AG04450 (cell line): ENCODE results near the gene LATS1. TPM values are rescaled to one million over a fixed set of nuclear protein-coding genes. Genes with fewer than 3 reads are reported as not detected.
"Not testable (repeated sequence)": the region's sequence is repeated elsewhere in the genome, so short reads cannot be mapped to it uniquely, and the experiment has no call there.

Source experiments
- CTCF ChIA-PET: fragments of 300-600, 350-600 bp; formaldehyde crosslinking; extraction: SDS; loops from one replicate; lab custom pipeline; 2022; ENCODE audit warnings: antibody characterized with exemption, inconsistent platforms; lab: Charles Lee
- POLR2A ChIA-PET: fragments of 350-600 bp; formaldehyde crosslinking; extraction: SDS; loops from one replicate; lab custom pipeline; 2021; ENCODE audit warnings: antibody characterized with exemption, inconsistent platforms; lab: Yijun Ruan, JAX
- DNase-seq: peaks from one replicate; pipeline ENCODE4 v3.0.0-alpha.2; 2011; ENCODE audit warnings: low read depth, low spot score
- H3K27ac ChIP-seq: one replicate; pipeline ENCODE4 v1.5.1; 2012; ENCODE audit warnings: low read depth, low read length, control low read depth
- H3K27me3 ChIP-seq: one replicate; pipeline ENCODE4 v1.6.0; 2012; ENCODE audit warnings: low read length; ENCODE audit not compliant: control insufficient read depth, insufficient read depth
- H3K4me3 ChIP-seq: 2 replicates; pipeline ENCODE4 v1.5.1; 2011; ENCODE audit warnings: mild to moderate bottlenecking, low read depth, low read length, control low read depth
- H3K9me3 ChIP-seq: 2 replicates; pipeline ENCODE4 v1.5.1; 2012; ENCODE audit warnings: low read length; ENCODE audit not compliant: control insufficient read depth, insufficient read depth
- CTCF ChIP-seq: IDR thresholded peaks from 2 replicates; pipeline ENCODE4 v1.5.1; 2011; ENCODE audit warnings: low read depth, low read length, control low read depth, inconsistent platforms
- polyA plus RNA-seq: library from polyadenylated mRNA; depleted of rRNA; stranded (reverse); fragments of >200 nt; gene quantifications from 2 replicates; pipeline ENCODE4 v1.2.3, GENCODE V29; 2011

LATS1 gene
- polyA plus RNA-seq, 1 experiment, result 17.6 TPM

- CTCF ChIA-PET, result interaction anchor here (0.6 kb wide), 1 partner anchor 254 kb away, joined by 3 read pairs; no protein-coding TSS in a partner anchor
- Histone ChIP-seq H3K9me3 (no peaks in the 10 kb centered on the region), H3K27me3 (no peaks in the 10 kb centered on the region), H3K27ac (no peak overlapping the region), H3K4me3 (no peak overlapping the region)
- TF ChIP-seq CTCF, result no peak
- POLR2A ChIA-PET, result no interaction called here
- no peak for DNase-seq
Measured at GRCh38 chr6:149686230-149686629, 31.7 kb downstream of the LATS1 start.

GRCh38 chr6:149683256-149683859 is 34.5 kb downstream of the LATS1 start:
- H3K27me3 ChIP-seq, result no peaks in the 10 kb centered on the region
- DNase-seq, result no peak
- ChIA-PET POLR2A (interaction anchor here (0.9 kb wide), 1 partner anchor 34 kb away, joined by 3 read pairs; the partner anchor contains the start of gene LATS1), CTCF (no interaction called here)
- H3K9me3 ChIP-seq, result no peaks in the 10 kb centered on the region
- TF ChIP-seq CTCF, result no peak
- H3K27ac ChIP-seq, result no peak overlapping the region
- no peak overlapping the region for H3K4me3 ChIP-seq

- H3K27me3 ChIP-seq, CTCF ChIA-PET, POLR2A ChIA-PET, H3K27ac ChIP-seq, DNase-seq, H3K9me3 ChIP-seq, H3K4me3 ChIP-seq: not testable (repeated sequence)
Measured at GRCh38 chr6:149681845-149682244, 36.1 kb downstream of the LATS1 start.

- CTCF ChIA-PET, result no interaction called here
- POLR2A ChIA-PET, result no interaction called here
- Histone ChIP-seq H3K9me3 (no peaks in the 10 kb centered on the region), H3K27ac (no peak overlapping the region), H3K4me3 (no peak overlapping the region), H3K27me3 (no peaks in the 10 kb centered on the region)
- DNase-seq, result no peak
- no peak for TF ChIP-seq CTCF
Measured at GRCh38 chr6:149681209-149681608, 36.7 kb downstream of the LATS1 start.

- Histone ChIP-seq H3K9me3 (no peaks in the 10 kb centered on the region), H3K27me3 (no peaks in the 10 kb centered on the region), H3K4me3 (no peak overlapping the region), H3K27ac (no peak overlapping the region)
- DNase-seq, result no peak
- ChIA-PET POLR2A (interaction anchor here (0.6 kb wide), 1 partner anchor 16 kb away, joined by 7 read pairs; no protein-coding TSS in a partner anchor), CTCF (no interaction called here)
- no peak for TF ChIP-seq CTCF
Measured at GRCh38 chr6:149680503-149680902, 37.4 kb downstream of the LATS1 start.

GRCh38 chr6:149672265-149672664 is 45.6 kb downstream of the LATS1 start:
- POLR2A ChIA-PET, H3K9me3 ChIP-seq, H3K27ac ChIP-seq, DNase-seq, H3K4me3 ChIP-seq, H3K27me3 ChIP-seq: not testable (repeated sequence)
- CTCF ChIA-PET, result interaction anchor here (1.5 kb wide), 1 partner anchor 12 kb away, joined by 4 read pairs; no protein-coding TSS in a partner anchor
